Epithelial cell of esophagus (primary cell): ENCODE measurements around the gene EPC2.

Experiments
- DNase-seq: peaks from one replicate; pipeline ENCODE4 v3.0.0; 2010; ENCODE audit warnings: low read depth
- H3K4me3 ChIP-seq: 2 replicates; pipeline ENCODE4 v1.5.1; 2011; ENCODE audit warnings: mild to moderate bottlenecking, low read length, control low read depth
- CTCF ChIP-seq: IDR thresholded peaks from 2 replicates; pipeline ENCODE4 v1.5.1; 2011; ENCODE audit warnings: low read depth, mild to moderate bottlenecking, low read length, control low read depth, inconsistent platforms; ENCODE audit not compliant: insufficient read depth; ENCODE audit errors: missing control alignments

The EPC2 gene

GRCh38 chr2:148640767-148641166 lies 3.8 kb upstream of the EPC2 start:
- DNase-seq, result peak; percentile 19
- TF ChIP-seq CTCF, result peak; percentile 31
- no peak overlapping the region for H3K4me3 ChIP-seq

- TF ChIP-seq CTCF, result no peak
- DNase-seq, result no peak
- no peak overlapping the region for H3K4me3 ChIP-seq
Measured at GRCh38 chr2:148642112-148642744, 2.3 kb upstream of the EPC2 start.

GRCh38 chr2:148642891-148643416 lies 1.6 kb upstream of the EPC2 start:
- DNase-seq, result peak; percentile 46
- TF ChIP-seq CTCF, result no peak
- no peak overlapping the region for H3K4me3 ChIP-seq

GRCh38 chr2:148643421-148643820 lies 1.1 kb upstream of the EPC2 start:
- peak overlapping the region; percentile 58 for H3K4me3 ChIP-seq
- TF ChIP-seq CTCF, result no peak
- DNase-seq, result peak; percentile 29

- H3K4me3 ChIP-seq, result peak overlapping the region; percentile 58
- peak; percentile 26 for TF ChIP-seq CTCF
- DNase-seq, result peak; percentile 89
Measured at GRCh38 chr2:148644883-148645538, 460 bp downstream of the EPC2 start.

- peak overlapping the region; percentile 58 for H3K4me3 ChIP-seq
- peak; percentile 93 for DNase-seq
Measured at GRCh38 chr2:148645539-148646230, 1.1 kb downstream of the EPC2 start.

More at GRCh38 chr2:148645539-148646230, 1.1 kb downstream of the EPC2 start:
- no peak for TF ChIP-seq CTCF
